ENCODE measurements around the gene NOXRED1. TPM values are rescaled to one million over a fixed set of nuclear protein-coding genes. Genes with fewer than 3 reads are reported as not detected.
A peak's percentile ranks its signal among the peaks of the same experiment; 100 is the strongest.

The NOXRED1 gene
- total RNA-seq, 4 donors from 2014 or later, result 0.38 to 0.47 (median 0.40) TPM; not detected in 1

DNA sequence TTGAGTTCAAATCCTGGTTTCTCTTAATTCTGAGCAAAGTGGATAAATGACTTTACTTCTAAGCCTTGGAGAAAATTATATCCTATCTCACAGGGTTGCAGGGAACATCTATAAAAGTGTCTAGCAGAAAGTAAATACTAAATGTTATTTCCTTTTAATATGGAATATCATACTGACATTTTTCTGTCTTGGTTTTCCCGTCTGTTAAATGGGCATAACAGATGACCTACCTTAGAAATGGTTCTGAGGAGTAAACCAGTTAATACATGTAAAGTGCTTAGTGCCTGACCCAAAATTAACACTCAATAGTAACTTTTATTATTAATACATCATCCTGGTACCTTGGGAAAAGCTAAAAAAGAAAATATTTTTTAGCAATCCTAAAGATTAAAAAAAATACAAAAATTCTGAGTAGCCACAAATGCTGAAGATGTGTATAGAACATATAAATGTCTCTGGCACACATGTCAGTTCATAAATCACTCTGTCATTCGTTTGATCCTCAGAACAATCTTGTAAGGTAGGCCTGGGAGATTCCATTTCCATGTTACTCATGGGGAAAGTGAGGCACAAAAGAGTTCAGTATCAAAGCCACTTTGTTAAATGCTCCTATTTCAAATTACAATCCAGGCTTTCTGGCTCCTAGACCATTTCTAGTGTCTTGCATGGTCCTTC is 32.8 kb upstream of the NOXRED1 start:
- Histone ChIP-seq H3K27ac (no peak overlapping the region), H3K36me3 (peaks cover 24% of the 10 kb centered on the region), H3K9me3 (no peaks in the 10 kb centered on the region), H3K27me3 (no peaks in the 10 kb centered on the region), H3K4me1 (peaks cover 31% of the 10 kb centered on the region), H3K4me3 (peak overlapping the region; percentile 99)
- no peak for DNase-seq (ENCODE audit: low spot score in 2 of 2)
- WGBS, result 62% methylated on average over 2 of the region's 2 CpGs
- TF ChIP-seq POLR2A (IDR thresholded peaks at IDR 0.05) (no peak), POLR2AphosphoS5 (IDR thresholded peaks at IDR 0.05) (no peak), EP300 (IDR thresholded peaks at IDR 0.05) (no peak)
- TF ChIP-seq, protein P1, sequence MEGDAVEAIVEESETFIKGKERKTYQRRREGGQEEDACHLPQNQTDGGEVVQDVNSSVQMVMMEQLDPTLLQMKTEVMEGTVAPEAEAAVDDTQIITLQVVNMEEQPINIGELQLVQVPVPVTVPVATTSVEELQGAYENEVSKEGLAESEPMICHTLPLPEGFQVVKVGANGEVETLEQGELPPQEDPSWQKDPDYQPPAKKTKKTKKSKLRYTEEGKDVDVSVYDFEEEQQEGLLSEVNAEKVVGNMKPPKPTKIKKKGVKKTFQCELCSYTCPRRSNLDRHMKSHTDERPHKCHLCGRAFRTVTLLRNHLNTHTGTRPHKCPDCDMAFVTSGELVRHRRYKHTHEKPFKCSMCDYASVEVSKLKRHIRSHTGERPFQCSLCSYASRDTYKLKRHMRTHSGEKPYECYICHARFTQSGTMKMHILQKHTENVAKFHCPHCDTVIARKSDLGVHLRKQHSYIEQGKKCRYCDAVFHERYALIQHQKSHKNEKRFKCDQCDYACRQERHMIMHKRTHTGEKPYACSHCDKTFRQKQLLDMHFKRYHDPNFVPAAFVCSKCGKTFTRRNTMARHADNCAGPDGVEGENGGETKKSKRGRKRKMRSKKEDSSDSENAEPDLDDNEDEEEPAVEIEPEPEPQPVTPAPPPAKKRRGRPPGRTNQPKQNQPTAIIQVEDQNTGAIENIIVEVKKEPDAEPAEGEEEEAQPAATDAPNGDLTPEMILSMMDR (IDR thresholded peaks at IDR 0.05), result no peak

DNA sequence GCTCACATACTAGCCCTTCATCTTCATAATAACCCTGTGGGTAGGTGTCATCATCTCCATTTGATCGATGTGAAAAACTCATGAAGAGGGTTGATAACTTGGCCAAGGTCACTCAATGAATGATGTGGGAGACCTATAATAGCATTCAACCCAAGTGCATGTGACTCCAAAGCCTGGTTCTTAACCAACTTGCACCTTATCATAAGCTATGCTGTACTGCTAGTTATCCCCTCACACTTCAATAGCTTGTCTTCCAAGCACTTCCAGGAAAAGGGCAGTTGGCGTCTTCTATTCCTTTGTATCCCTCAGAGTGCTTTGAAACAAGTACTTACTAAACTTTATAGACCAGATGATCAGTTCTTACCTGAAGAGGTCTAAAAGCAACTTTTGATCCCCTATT is 18.9 kb upstream of the NOXRED1 start:
- Histone ChIP-seq H3K27ac (no peak overlapping the region), H3K9me3 (no peaks in the 10 kb centered on the region), H3K4me3 (no peak overlapping the region), H3K36me3 (peaks cover 84% of the 10 kb centered on the region), H3K27me3 (no peaks in the 10 kb centered on the region), H3K4me1 (no peaks in the 10 kb centered on the region)
- TF ChIP-seq EP300 (IDR thresholded peaks at IDR 0.05), result no peak
- TF ChIP-seq POLR2AphosphoS5 (IDR thresholded peaks at IDR 0.05), result no peak
- TF ChIP-seq POLR2A (IDR thresholded peaks at IDR 0.05), result no peak
- TF ChIP-seq, protein P1 (IDR thresholded peaks at IDR 0.05), result no peak
- 91% methylated on average over 2 of the region's 2 CpGs for WGBS
- DNase-seq (ENCODE audit: low spot score in 2 of 2), result no peak

DNA sequence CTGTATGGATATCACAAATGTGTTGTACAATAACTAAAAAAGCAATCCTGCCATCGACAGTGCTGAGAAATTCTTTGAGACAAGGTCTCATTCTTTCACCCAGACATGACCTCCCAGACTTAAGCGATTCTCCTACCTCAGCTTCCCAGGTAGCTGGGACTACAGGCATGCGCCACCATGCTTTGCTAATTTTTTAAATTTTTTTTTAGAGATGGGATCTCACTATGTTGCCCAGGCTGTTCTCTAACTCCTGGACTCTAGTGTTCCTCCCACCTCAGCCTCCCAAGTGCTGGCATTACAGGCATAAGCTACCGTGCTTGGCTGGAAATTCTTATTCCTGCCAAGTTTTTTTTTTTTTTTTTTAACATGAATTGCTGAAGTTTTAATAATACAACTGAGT is 16.5 kb upstream of the NOXRED1 start:
- TF ChIP-seq POLR2A (IDR thresholded peaks at IDR 0.05) (no peak), POLR2AphosphoS5 (IDR thresholded peaks at IDR 0.05) (no peak), EP300 (IDR thresholded peaks at IDR 0.05) (no peak)
- TF ChIP-seq, protein P1 (IDR thresholded peaks at IDR 0.05), result no peak
- no peaks in the 10 kb centered on the region for H3K9me3 ChIP-seq
- peaks cover 86% of the 10 kb centered on the region for H3K36me3 ChIP-seq
- no peak overlapping the region for H3K27ac ChIP-seq
- H3K27me3 ChIP-seq, result no peaks in the 10 kb centered on the region
- no peak for DNase-seq (ENCODE audit: low spot score in 2 of 2)
- H3K4me1 ChIP-seq, result no peaks in the 10 kb centered on the region
- 93% methylated on average over 4 of the region's 4 CpGs for WGBS
- no peak overlapping the region for H3K4me3 ChIP-seq

DNA sequence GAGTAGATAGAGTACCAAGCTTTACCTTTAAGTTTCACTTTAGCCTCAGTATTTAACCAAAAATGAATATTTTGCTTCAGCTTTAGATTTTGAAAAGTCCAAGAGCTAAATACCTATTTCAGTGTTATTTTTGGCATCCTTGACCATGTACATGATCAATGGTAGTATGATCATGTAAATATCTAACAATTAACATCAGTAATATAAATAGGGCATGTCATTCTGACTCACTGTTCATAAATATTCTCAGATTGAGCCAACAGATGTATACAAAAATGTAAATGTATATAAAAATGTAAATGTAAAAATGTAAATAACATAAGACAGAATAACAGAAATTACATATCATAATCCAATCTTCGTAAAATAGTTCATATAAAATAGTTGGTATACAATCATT is 15.3 kb upstream of the NOXRED1 start:
- WGBS, result 98% methylated on average over 1 of the region's 1 CpG
- Histone ChIP-seq H3K27ac (no peak overlapping the region), H3K9me3 (no peaks in the 10 kb centered on the region), H3K4me3 (no peak overlapping the region), H3K27me3 (no peaks in the 10 kb centered on the region), H3K36me3 (peaks cover 89% of the 10 kb centered on the region), H3K4me1 (no peaks in the 10 kb centered on the region)
- no peak for DNase-seq (ENCODE audit: low spot score in 2 of 2)
- TF ChIP-seq, protein P1 (IDR thresholded peaks at IDR 0.05), result no peak
- no peak for TF ChIP-seq POLR2A (IDR thresholded peaks at IDR 0.05)
- TF ChIP-seq EP300 (IDR thresholded peaks at IDR 0.05), result no peak
- TF ChIP-seq POLR2AphosphoS5 (IDR thresholded peaks at IDR 0.05), result no peak

DNA sequence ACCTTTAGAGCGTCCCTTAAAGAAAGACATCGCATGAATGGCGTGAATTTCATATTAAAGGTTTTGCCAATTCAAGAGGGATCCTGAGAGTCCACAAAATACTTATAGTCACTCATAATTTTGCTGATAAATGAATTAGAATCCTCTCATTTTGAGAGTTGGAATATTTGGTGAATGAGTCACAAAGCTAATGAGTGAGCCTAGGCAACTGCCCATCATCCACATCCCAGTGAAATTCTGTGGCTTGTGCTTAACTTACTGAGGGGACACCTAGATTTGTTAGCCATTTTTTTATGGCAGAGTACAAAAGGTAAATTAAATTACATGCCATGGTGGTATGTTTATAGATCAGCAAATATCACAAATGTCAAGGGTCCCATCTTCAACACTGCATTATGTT is 12.7 kb upstream of the NOXRED1 start:
- WGBS, result 95% methylated on average over 3 of the region's 3 CpGs
- Histone ChIP-seq H3K36me3 (peaks cover 89% of the 10 kb centered on the region), H3K27me3 (no peaks in the 10 kb centered on the region), H3K4me1 (no peaks in the 10 kb centered on the region), H3K4me3 (no peak overlapping the region), H3K9me3 (no peaks in the 10 kb centered on the region), H3K27ac (no peak overlapping the region)
- DNase-seq (ENCODE audit: low spot score in 2 of 2), result no peak
- no peak for TF ChIP-seq POLR2AphosphoS5 (IDR thresholded peaks at IDR 0.05)
- TF ChIP-seq EP300 (IDR thresholded peaks at IDR 0.05), result no peak
- TF ChIP-seq, protein P1 (IDR thresholded peaks at IDR 0.05), result no peak
- no peak for TF ChIP-seq POLR2A (IDR thresholded peaks at IDR 0.05)

Data from suprapubic skin (tissue), 4 donors.